IPS-15b (cell line): ENCODE measurements around the gene SLC10A2.

Experiments
- H3K27me3 ChIP-seq: one replicate; pipeline ENCODE4 v1.6.1; 2013; ENCODE audit warnings: low read length; ENCODE audit not compliant: control insufficient read depth, insufficient read depth
- H3K36me3 ChIP-seq: one replicate; pipeline ENCODE4 v1.6.1; 2013; ENCODE audit warnings: low read length; ENCODE audit not compliant: control insufficient read depth, insufficient read depth
- H3K4me1 ChIP-seq: one replicate; pipeline ENCODE4 v1.6.1; 2013; ENCODE audit warnings: mild to moderate bottlenecking, low read length; ENCODE audit not compliant: control insufficient read depth, insufficient read depth
- H3K4me3 ChIP-seq: one replicate; pipeline ENCODE4 v1.5.1; 2013; ENCODE audit warnings: low read depth, low read length
- H3K9ac ChIP-seq: one replicate; pipeline ENCODE4 v1.6.1; 2013; ENCODE audit warnings: low read depth, mild to moderate bottlenecking, low read length
- H3K9me3 ChIP-seq: one replicate; pipeline ENCODE4 v1.6.1; 2013; ENCODE audit warnings: mild to moderate bottlenecking, low read length; ENCODE audit not compliant: control insufficient read depth, insufficient read depth

SLC10A2 gene

GRCh38 chr13:103087275-103087674 is 21.1 kb upstream of the SLC10A2 start:
- Histone ChIP-seq H3K4me3 (no peak overlapping the region), H3K9me3 (no peaks in the 10 kb centered on the region), H3K36me3 (no peaks in the 10 kb centered on the region), H3K27me3 (no peaks in the 10 kb centered on the region), H3K4me1 (no peaks in the 10 kb centered on the region), H3K9ac (no peak overlapping the region)

- H3K9ac ChIP-seq: no peak overlapping the region
- no peaks in the 10 kb centered on the region for H3K9me3 ChIP-seq
- H3K27me3 ChIP-seq: no peaks in the 10 kb centered on the region
- H3K36me3 ChIP-seq: no peaks in the 10 kb centered on the region
- H3K4me1 ChIP-seq: no peaks in the 10 kb centered on the region
- H3K4me3 ChIP-seq: no peak overlapping the region
These were observed 15.2 kb upstream of the SLC10A2 start for GRCh38 chr13:103081435-103081834.

DNA sequence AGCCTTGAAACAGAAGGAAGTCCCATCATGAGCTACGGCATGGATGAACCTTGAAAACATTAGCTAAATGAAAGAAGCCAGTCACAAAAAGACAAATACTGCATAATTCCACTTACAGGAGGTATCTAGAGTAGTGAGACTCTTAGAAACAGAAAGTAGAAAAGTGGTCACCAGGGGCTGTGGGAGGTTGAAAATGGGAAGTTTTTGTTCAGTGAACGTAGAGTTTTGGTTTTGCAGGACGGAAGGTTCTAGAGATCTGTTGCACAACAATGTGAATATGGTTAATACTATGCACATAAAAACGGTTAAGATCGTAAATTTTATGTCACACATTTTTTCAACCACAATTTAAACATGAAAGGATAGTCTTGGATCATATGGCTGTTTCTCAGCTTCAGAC is 11.9 kb upstream of the SLC10A2 start:
- Histone ChIP-seq H3K36me3 (no peaks in the 10 kb centered on the region), H3K4me3 (no peak overlapping the region), H3K4me1 (no peaks in the 10 kb centered on the region), H3K27me3 (no peaks in the 10 kb centered on the region), H3K9ac (no peak overlapping the region), H3K9me3 (no peaks in the 10 kb centered on the region)

DNA sequence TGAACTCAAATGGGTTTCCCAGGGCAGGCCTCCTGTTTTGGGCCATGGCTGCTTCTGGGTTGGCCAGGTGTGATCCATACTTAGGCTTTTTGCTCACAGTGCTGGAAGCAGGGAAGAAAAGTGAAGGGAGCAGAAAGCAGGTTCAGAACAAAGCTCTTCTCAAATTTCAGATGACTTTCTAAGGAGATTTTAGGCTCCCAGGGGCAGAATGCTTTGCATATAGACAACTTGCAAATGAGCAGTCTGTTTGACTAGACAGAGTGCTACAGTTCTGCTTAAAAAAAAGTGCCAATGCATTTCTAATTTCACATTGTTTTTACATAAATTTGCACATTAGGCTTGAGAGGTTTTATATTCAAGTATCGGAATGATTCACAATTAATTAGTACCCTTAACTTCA is 2.6 kb upstream of the SLC10A2 start:
- H3K4me1 ChIP-seq: peaks cover 20% of the 10 kb centered on the region
- no peaks in the 10 kb centered on the region for H3K27me3 ChIP-seq
- H3K9ac ChIP-seq: no peak overlapping the region
- no peaks in the 10 kb centered on the region for H3K36me3 ChIP-seq
- no peak overlapping the region for H3K4me3 ChIP-seq
- no peaks in the 10 kb centered on the region for H3K9me3 ChIP-seq

- H3K27me3 ChIP-seq: no peaks in the 10 kb centered on the region
- no peak overlapping the region for H3K4me3 ChIP-seq
- peaks cover 20% of the 10 kb centered on the region for H3K4me1 ChIP-seq
- H3K9me3 ChIP-seq: no peaks in the 10 kb centered on the region
- no peaks in the 10 kb centered on the region for H3K36me3 ChIP-seq
- H3K9ac ChIP-seq: no peak overlapping the region
These were observed 1.7 kb upstream of the SLC10A2 start for GRCh38 chr13:103067751-103068555.

DNA sequence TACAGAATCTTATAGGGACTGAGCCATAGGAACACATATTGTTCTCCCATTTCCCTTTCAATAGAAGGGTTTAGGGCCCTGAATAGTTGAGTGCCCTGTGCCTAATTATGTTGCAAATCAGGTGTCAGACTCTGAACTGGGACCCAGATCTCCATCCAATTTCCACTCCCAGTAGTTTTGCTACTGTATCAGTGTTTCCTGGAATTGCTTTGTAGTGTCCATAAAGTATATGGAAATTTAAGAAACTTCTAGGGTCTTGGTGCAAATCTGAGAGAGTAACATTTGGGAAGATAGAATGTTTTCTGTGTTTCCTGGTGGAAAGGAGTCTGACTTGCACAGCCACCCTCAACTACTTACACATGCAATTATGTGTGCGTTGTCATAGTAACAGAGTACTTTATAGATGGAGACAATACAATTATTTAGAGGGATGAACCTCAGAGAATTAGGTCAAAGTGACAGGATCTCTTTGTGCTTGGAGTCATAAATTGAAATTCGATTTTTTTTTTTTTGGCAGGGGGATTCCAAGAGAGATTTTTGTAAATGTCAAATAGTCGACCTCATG is 646 bp upstream of the SLC10A2 start:
- H3K9me3 ChIP-seq: no peaks in the 10 kb centered on the region
- no peak overlapping the region for H3K9ac ChIP-seq
- no peaks in the 10 kb centered on the region for H3K27me3 ChIP-seq
- H3K36me3 ChIP-seq: no peaks in the 10 kb centered on the region
- H3K4me3 ChIP-seq: no peak overlapping the region
- peaks cover 20% of the 10 kb centered on the region for H3K4me1 ChIP-seq

DNA sequence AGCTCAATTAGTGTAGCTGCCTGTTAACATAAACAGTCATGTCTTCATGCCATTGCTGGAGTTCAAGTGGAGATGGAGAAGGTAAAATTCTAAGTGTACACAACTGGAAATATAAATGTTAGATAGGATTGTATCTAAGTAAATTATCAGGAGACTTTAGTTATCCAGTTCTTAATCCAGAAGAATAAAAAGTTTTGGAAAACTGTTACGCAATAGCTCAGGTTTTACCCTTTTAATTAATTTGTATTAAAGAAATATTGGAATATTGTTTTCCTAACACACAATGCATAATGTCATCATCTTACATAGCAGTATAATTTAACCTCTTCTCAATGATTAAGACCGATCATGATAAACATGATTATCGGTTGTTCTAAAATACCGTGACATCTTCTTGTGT is 2.8 kb downstream of the SLC10A2 start:
- no peaks in the 10 kb centered on the region for H3K36me3 ChIP-seq
- no peak overlapping the region for H3K4me3 ChIP-seq
- H3K27me3 ChIP-seq: no peaks in the 10 kb centered on the region

GRCh38 chr13:103062079-103062478 is 4.1 kb downstream of the SLC10A2 start:
- Histone ChIP-seq H3K9ac (no peak overlapping the region), H3K27me3 (no peaks in the 10 kb centered on the region), H3K36me3 (no peaks in the 10 kb centered on the region), H3K9me3 (no peaks in the 10 kb centered on the region), H3K4me1 (peaks cover 6% of the 10 kb centered on the region), H3K4me3 (no peak overlapping the region)

More for the DNA sequence above, 2.8 kb downstream of the SLC10A2 start:
- Histone ChIP-seq H3K9ac (no peak overlapping the region), H3K4me1 (peaks cover 17% of the 10 kb centered on the region), H3K9me3 (no peaks in the 10 kb centered on the region)

DNA sequence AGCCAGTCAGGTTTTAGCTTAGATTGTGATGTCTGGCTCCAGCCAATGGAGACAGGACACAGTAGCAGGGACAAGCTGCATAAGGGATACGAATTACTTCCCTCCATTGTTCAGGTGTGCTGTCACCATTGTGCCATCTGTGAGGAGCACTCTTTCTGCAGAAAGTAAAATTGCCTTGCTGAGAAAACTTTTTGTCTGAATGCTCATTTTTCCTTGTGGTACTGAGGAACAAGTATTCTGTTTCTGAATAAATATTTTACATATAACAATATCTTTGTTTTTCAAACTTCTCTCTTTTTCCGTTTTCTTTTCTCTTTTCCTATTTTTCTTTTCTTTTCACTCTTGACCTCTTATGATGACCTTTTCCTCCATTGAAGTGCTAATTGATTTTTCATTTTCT is 10.2 kb downstream of the SLC10A2 start:
- Histone ChIP-seq H3K4me3 (no peak overlapping the region), H3K9me3 (no peaks in the 10 kb centered on the region), H3K36me3 (no peaks in the 10 kb centered on the region), H3K27me3 (no peaks in the 10 kb centered on the region), H3K9ac (no peak overlapping the region), H3K4me1 (no peaks in the 10 kb centered on the region)

GRCh38 chr13:103055166-103055565 is 11.1 kb downstream of the SLC10A2 start:
- Histone ChIP-seq H3K36me3 (no peaks in the 10 kb centered on the region), H3K27me3 (no peaks in the 10 kb centered on the region), H3K4me1 (no peaks in the 10 kb centered on the region), H3K4me3 (no peak overlapping the region), H3K9me3 (no peaks in the 10 kb centered on the region), H3K9ac (no peak overlapping the region)

DNA sequence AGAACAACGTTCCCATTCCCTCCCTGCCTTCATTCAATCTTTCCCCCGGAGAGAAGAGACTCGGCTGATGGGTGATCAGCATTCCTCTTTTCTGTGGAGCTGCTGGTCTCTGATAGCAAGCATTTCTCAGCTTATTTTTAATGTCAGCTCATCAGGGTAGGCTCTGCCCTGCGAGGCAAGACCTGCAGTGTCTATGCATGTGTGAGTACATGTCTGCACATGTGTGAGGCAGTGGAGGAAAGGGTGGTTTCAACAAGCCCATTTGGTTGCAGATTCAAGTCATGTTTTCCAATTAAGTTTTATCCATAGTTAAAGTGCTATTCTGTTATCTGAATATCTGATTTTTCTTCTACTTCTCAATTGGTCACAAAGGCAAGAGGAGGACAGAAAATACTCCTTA is 19.5 kb downstream of the SLC10A2 start:
- H3K9me3 ChIP-seq: no peaks in the 10 kb centered on the region
- no peak overlapping the region for H3K4me3 ChIP-seq
- no peaks in the 10 kb centered on the region for H3K4me1 ChIP-seq
- no peaks in the 10 kb centered on the region for H3K27me3 ChIP-seq
- no peaks in the 10 kb centered on the region for H3K36me3 ChIP-seq
- H3K9ac ChIP-seq: no peak overlapping the region

- Histone ChIP-seq H3K4me1 (no peaks in the 10 kb centered on the region), H3K36me3 (no peaks in the 10 kb centered on the region), H3K9me3 (no peaks in the 10 kb centered on the region), H3K4me3 (no peak overlapping the region), H3K27me3 (no peaks in the 10 kb centered on the region), H3K9ac (no peak overlapping the region)
These were observed 22.2 kb downstream of the SLC10A2 start for GRCh38 chr13:103044056-103044455.
